Cardiac fibroblast (primary cell): ENCODE results near the gene MACROD2.

Experiments
- DNase-seq, 2 donors: peaks; one replicate each; pipeline versions ENCODE4 v3.0.0 to v3.0.0-alpha.2; 2010; ENCODE audit warnings: low read depth in 2 of 2
- H3K4me3 ChIP-seq, 2 donors: replicated peaks in 1 of 2; 1 replicate in 1 of 2; 2 replicates in 1 of 2; pipeline ENCODE4 v1.5.1; 2011; ENCODE audit warnings: low read depth in 2 of 2, low read length in 2 of 2, mild to moderate bottlenecking in 2 of 2, moderate library complexity in 1 of 2
- CTCF ChIP-seq: IDR thresholded peaks from one replicate; pipeline ENCODE4 v1.5.1; 2011; ENCODE audit warnings: low read depth, mild to moderate bottlenecking, low read length, inconsistent platforms

MACROD2 gene

DNA sequence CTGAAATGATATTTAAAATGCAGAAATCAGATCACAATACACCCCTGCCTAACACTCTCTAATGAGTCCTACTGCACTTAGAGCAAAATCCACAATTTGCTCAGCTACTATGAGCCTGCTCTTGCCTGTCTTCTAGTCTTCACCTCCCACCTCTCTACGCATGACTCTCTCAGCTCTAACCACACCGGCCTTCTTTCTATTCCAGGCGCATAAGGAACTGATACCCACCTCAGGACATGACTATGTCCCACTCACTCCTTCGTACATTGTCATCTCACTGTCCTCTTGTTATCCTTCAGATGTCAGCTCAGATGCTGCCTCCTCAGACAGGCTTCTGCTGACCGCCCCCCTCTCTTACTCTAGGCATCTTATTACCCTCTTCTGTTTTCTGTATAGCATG is 543.1 kb downstream of the MACROD2 start:
- DNase-seq: no peak
- no peak for TF ChIP-seq CTCF
- no peak overlapping the region for H3K4me3 ChIP-seq

GRCh38 chr20:14543040-14543439 is 547.7 kb downstream of the MACROD2 start:
- DNase-seq: no peak
- H3K4me3 ChIP-seq: no peak overlapping the region
- no peak for TF ChIP-seq CTCF

GRCh38 chr20:14544688-14545087 is 549.4 kb downstream of the MACROD2 start:
- no peak overlapping the region for H3K4me3 ChIP-seq
- no peak for DNase-seq
- no peak for TF ChIP-seq CTCF

GRCh38 chr20:14550655-14551054 is 555.3 kb downstream of the MACROD2 start:
- no peak for DNase-seq
- TF ChIP-seq CTCF: no peak
- H3K4me3 ChIP-seq: no peak overlapping the region

DNA sequence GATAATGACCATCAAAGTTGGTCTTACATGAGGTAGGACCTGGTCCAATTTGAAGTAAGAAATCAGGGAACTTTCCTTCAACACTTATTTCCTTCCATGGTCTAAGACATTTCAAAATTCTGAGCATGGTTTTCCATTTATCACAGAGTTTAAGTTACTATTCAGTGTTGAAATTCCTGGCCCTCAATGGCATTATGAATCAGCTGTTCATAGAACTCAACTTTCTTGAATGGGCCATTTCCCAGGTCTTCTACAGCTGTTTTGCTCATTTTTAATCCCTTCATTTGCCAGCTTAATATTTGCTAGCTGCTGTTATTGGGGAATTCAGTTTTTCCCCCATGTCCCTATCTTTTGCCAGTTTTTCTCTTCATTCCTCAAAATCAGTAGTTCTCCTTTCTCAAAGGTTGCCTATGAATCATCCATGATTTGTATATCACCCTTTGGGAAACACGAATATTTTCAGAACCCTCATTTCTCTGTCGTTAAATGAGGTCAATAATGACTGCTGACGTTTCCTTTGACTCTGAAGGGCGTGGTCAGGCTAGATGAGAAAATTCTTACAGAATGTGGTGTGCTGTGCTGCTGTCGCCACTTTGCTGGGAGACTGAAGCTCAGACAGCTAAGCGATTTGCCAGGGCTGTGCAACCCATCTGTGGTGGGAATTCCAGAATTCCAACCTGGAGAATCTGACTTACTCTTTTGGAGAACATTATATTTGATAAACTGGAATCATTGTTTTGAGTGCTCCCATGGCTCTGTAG is 558.6 kb downstream of the MACROD2 start:
- no peak overlapping the region for H3K4me3 ChIP-seq
- DNase-seq: peak; percentile 13 to 32
- TF ChIP-seq CTCF: no peak

DNA sequence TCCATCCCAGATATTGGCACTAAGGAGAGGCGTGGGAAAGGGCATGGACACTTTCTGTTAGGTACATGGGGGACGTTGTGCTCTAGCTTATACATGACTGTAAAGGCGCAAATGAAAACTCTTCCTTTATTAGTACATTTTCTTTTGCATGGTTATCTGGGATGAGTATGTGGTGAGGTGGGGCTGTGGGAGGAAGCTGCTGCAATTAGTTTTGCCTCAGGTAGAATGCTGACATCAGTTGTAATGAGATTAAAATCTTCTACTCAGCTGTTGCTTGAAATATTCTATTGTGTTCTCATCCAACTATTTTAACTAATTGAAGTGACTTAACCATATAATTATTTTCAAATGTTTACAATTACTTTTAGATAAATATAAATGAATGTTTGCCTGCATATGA is 560.4 kb downstream of the MACROD2 start:
- no peak for TF ChIP-seq CTCF
- no peak for DNase-seq
- no peak overlapping the region for H3K4me3 ChIP-seq

- TF ChIP-seq CTCF: no peak
- no peak overlapping the region for H3K4me3 ChIP-seq
- DNase-seq: no peak
Measured at GRCh38 chr20:14556206-14556605, 560.9 kb downstream of the MACROD2 start.
